Metanephros (tissue), 2 donors: Measurements from ENCODE around the gene LNPEP. TPM values are rescaled to one million over a fixed set of nuclear protein-coding genes. Genes with fewer than 3 reads are reported as not detected.

ENCODE experiments used
- small RNA-seq: library from RNA; depleted of rRNA; stranded (forward); fragments of <200 nt; gene quantifications from one replicate; pipeline ENCODE3, GENCODE V24; 2014; ENCODE audit warnings: low replicate concordance
- total RNA-seq: library from RNA; depleted of rRNA; stranded (reverse); fragments of >200 nt; gene quantifications from one replicate; pipeline ENCODE4 v1.2.3, GENCODE V29; 2014

The LNPEP gene
- total RNA-seq, result 65.3 TPM

DNA sequence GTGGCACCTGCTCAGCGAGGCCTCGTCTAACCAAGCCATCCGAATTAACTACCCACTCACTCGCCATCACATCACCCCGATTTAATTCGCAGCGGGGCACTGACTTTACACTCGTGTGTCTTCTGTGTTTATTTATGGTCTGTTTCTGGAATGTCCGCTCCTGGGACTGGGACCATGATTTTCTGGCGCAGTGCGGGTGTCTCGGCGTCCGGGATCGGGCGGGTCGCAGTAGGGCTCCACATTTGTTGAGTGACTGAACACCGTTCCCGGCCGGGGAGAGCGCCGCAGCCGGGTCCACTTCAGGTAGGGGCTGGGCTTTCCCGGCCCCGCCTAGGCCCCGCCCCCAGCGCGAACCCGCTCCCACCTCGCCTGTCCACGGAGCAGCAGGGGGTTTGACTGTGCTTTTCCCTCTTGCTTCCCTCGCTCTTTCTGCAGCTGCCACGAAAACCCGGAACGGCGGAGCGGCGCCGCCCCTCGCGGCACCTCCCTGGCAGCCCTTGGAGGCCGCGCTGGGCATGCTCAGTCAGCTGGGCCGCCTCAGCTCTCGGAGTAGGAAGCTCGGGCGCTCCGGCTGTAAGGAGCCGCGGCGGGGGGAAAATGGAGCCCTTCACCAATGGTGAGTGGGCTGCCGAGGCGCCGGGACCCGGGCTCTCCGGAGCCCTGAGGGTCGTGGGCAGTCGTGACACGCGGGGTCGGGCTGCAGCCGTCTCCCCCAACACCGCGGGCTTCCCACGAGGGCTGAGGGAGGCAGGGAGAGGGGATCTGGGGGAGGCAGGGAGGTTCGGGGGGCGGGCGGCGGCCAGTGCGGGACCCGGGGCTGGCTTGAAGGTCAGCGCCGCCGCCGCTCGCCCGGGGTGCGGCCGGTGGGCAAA lies at the start of gene LNPEP:
TSS of gene LNPEP (plus strand) at position 522 of the 872 bp plus-strand sequence. CDS start at position 598, 76 bp downstream.

Small RNAs within 50 kb of the gene (small RNA-seq; reads per million reads assigned to genes)
- gene RF00019, result not detected

Other genes starting within 250 kb of the LNPEP start
- gene ERAP1, start 128.1 kb upstream of the LNPEP start, total RNA-seq, result 44.5 TPM
- 5.0 TPM for gene ERAP2, start 59.6 kb upstream of the LNPEP start, total RNA-seq
- 2.6 TPM for gene LIX1, start 206.5 kb downstream of the LNPEP start, total RNA-seq
- gene RIOK2, start 247.2 kb downstream of the LNPEP start, total RNA-seq, result 19.9 TPM